Esophagus (tissue), 2 donors: Measurements from ENCODE around the gene IL22. TPM values are rescaled to one million over a fixed set of nuclear protein-coding genes. Genes with fewer than 3 reads are reported as not detected.

Experiments
- H3K27ac ChIP-seq, 2 donors: one replicate each; pipeline ENCODE4 v1.5.1; 2013; ENCODE audit warnings: low read depth in 2 of 2, mild to moderate bottlenecking in 2 of 2, inconsistent platforms in 1 of 2, low read length in 1 of 2, moderate library complexity in 1 of 2
- H3K27me3 ChIP-seq, 2 donors: one replicate each; pipeline ENCODE4 v1.6.1; 2013; ENCODE audit warnings: low read length in 2 of 2, control low read depth in 1 of 2, mild to moderate bottlenecking in 1 of 2; ENCODE audit not compliant: insufficient read depth in 2 of 2, control insufficient read depth in 1 of 2
- H3K36me3 ChIP-seq, 2 donors: one replicate each; pipeline ENCODE4 v1.6.1; 2013; ENCODE audit warnings: low read length in 1 of 2; ENCODE audit not compliant: control insufficient read depth in 2 of 2, insufficient read depth in 2 of 2
- H3K4me1 ChIP-seq, 2 donors: one replicate each; pipeline ENCODE4 v1.6.1; 2013; ENCODE audit warnings: low read length in 1 of 2; ENCODE audit not compliant: control insufficient read depth in 2 of 2, insufficient read depth in 2 of 2
- H3K4me3 ChIP-seq, 2 donors: one replicate each; pipeline ENCODE4 v1.5.1; 2013; ENCODE audit warnings: low read length in 2 of 2, mild to moderate bottlenecking in 2 of 2, low read depth in 1 of 2, moderate library complexity in 1 of 2
- H3K9me3 ChIP-seq, 2 donors: one replicate each; pipeline ENCODE4 v1.6.1; 2013; ENCODE audit warnings: mild to moderate bottlenecking in 2 of 2, low read depth in 1 of 2, low read length in 1 of 2, moderate library complexity in 1 of 2; ENCODE audit not compliant: control insufficient read depth in 2 of 2, insufficient read depth in 1 of 2
- WGBS, 2 donors: extraction: QIAGEN DNeasy Blood & Tissue Kit; methylation state at CpG; one replicate each; pipeline ENCODE4 v1.1.7; 2013; 5-methylcytosine and 5-hydroxymethylcytosine counted together
- polyA plus RNA-seq, 2 donors: library from polyadenylated mRNA; stranded (reverse); fragments of 200-250 nt; gene quantifications; one replicate each; pipeline ENCODE4 v1.2.3, GENCODE V29; 2013
- donor health status: healthy with polysubstance abuse.
- donor health status: Bipolar disorder and iron deficiency.

The IL22 gene
- polyA plus RNA-seq, 2 donors = 0.36 TPM; not detected in 1

DNA sequence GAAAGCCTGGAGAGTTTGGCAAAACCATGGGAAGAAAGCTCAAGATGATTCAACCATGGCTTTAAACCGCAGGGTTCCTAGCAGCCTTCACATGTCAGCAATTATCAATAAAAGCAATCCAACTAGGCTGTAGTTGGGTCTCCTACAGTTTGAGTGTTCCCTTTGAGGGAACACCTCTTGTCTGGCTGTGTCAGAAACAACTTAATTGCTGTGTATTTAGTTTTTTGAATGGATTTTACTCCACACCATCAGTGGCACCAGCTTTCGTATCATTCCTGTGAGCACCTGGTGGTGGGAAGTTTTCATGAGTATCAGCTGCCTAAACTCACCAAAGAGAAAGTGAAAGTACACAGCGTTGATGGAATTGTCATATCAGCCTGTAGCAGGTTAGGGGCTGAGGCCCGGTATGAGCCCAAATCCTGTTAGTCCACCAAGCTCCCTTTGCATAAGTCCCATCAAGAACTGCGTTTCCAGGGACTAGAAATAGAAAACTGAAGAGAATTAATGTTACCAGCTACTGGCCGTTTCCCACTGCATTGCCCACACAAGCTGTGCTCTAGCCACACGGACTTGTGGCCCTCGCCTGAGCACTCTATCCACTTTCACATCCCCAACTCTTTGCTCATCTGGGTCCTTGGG is 16.9 kb downstream of the IL22 start:
- Histone ChIP-seq H3K4me3 (peak overlapping the region in 1 of 2 donors; percentile 23), H3K27ac (no peak overlapping the region), H3K36me3 (no peaks in the 10 kb centered on the region), H3K4me1 (peaks cover 0 to 2% of the 10 kb centered on the region in 2 donors), H3K9me3 (no peaks in the 10 kb centered on the region), H3K27me3 (no peaks in the 10 kb centered on the region)
- WGBS, 2 donors = 43 to 61% methylated on average over 8 of the region's 8 CpGs

DNA sequence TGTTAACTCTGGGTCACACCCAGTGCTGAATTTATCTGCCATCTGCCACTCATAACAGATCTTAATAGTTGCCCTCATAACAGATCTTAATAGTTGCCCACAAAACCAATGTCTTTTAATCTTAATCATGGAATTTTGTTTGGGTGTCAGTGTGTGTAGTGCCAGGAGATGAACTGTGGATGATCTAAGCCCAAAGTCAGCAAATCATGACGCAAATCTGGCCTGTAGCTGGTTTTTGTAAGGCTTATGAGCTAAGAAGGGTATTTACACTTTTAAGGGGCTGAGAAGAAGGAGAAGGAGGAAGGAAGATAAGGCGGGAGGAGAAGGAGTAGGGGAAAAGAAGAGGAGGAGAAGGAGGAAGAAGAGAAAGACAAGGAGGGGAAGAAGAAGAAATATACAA is 17.8 kb downstream of the IL22 start:
- no peaks in the 10 kb centered on the region for H3K36me3 ChIP-seq
- 85 to 86% methylated on average over 2 of the region's 2 CpGs for WGBS, 2 donors
- peaks cover 0 to 2% of the 10 kb centered on the region in 2 donors for H3K4me1 ChIP-seq
- H3K27ac ChIP-seq = no peak overlapping the region
- no peaks in the 10 kb centered on the region for H3K27me3 ChIP-seq
- no peaks in the 10 kb centered on the region for H3K9me3 ChIP-seq
- H3K4me3 ChIP-seq = no peak overlapping the region

DNA sequence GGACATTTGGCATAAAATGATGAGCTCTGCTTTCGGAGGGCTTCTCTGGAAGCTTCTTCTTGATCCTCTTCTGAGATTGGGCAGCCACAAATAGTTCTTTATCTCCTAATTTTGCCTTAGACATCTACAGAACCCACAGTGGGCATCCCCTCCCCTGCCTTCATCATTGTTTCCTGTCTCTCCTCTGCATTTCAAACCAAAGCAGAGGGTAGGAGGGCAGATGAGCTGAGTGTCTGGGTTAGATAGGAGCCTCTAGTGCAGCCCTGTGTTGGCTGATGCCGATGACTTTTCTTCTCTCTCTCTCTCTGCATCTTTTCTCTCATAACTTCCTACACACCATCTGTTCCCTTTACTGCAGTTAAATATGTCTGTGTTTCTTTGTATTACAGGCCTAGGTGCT is 19.3 kb downstream of the IL22 start:
- H3K36me3 ChIP-seq = no peaks in the 10 kb centered on the region
- WGBS, 2 donors = 81 to 98% methylated on average over 2 of the region's 2 CpGs
- H3K27ac ChIP-seq = no peak overlapping the region
- H3K27me3 ChIP-seq = no peaks in the 10 kb centered on the region
- H3K4me1 ChIP-seq = no peaks in the 10 kb centered on the region
- H3K4me3 ChIP-seq = no peak overlapping the region
- no peaks in the 10 kb centered on the region for H3K9me3 ChIP-seq

DNA sequence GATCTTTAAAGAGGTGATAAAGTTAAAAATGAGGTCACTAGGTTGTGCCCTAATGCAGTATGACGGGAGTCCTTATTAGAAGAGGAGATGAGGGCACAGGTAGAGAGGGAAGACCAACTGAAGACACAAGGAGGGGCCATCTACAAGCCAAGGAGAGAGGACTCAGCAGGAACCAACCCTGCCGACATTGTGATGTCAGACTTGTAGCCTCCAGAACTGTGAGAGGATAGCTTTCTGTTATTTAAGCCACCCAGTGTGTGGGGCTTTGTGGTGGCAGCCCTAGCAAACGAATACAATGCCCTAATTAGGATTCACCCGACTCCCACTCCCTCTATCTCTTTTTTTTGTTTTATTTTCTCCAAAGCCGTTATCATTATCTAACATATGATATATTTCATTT is 19.9 kb downstream of the IL22 start:
- Histone ChIP-seq H3K9me3 (no peaks in the 10 kb centered on the region), H3K4me3 (no peak overlapping the region), H3K27me3 (no peaks in the 10 kb centered on the region), H3K4me1 (no peaks in the 10 kb centered on the region), H3K36me3 (no peaks in the 10 kb centered on the region), H3K27ac (no peak overlapping the region)
- 83% methylated on average over 5 of the region's 5 CpGs for WGBS, 2 donors

- Histone ChIP-seq H3K4me3 (no peak overlapping the region), H3K27ac (no peak overlapping the region), H3K4me1 (no peaks in the 10 kb centered on the region), H3K36me3 (no peaks in the 10 kb centered on the region), H3K9me3 (no peaks in the 10 kb centered on the region), H3K27me3 (no peaks in the 10 kb centered on the region)
- 37 to 48% methylated on average over 3 of the region's 3 CpGs for WGBS, 2 donors
These were observed 21.7 kb downstream of the IL22 start for GRCh38 chr12:68231691-68232090.

DNA sequence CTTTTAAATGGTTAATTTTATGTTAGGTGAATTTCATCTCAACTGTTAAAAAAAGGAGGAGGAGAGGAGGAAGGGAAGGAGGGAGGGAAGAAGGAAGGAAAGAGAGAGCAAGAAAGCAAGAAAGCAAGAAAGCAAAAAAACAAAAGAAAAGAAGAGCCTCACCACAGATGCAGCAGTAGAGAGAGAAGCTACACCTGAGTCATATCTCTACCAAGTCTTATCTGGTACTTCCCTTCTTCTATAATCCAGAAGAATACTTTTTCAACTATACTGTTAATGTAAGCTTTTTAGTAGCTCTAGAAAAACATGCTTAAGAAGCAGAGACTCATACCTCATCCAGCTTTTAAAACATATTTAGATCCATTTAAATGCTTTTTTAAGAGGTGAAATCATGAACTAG is 22.2 kb downstream of the IL22 start:
- Histone ChIP-seq H3K4me3 (no peak overlapping the region), H3K36me3 (no peaks in the 10 kb centered on the region), H3K27ac (no peak overlapping the region), H3K4me1 (no peaks in the 10 kb centered on the region), H3K9me3 (no peaks in the 10 kb centered on the region), H3K27me3 (no peaks in the 10 kb centered on the region)

DNA sequence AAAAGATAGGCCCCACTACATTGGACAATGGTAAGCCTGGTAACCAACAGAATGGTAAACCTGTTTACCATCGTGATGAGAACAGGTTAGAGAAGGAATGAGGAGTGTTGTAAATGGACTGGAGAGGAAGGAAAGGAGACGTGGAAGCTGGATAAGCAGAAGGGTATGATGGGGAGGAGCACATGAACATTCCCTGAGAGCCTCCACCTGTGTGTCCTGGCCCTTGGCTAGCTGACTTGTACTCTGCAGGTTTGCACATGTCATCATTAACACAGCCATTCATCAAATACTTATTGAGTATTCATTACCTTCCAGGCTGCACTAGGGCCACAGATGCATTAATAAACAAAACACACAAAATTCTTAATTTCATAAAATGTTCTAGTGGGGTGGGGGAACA is 23.4 kb downstream of the IL22 start:
- Histone ChIP-seq H3K9me3 (no peaks in the 10 kb centered on the region), H3K4me3 (no peak overlapping the region), H3K27ac (no peak overlapping the region), H3K4me1 (no peaks in the 10 kb centered on the region), H3K36me3 (no peaks in the 10 kb centered on the region), H3K27me3 (no peaks in the 10 kb centered on the region)
- 61 to 80% methylated on average over 2 of the region's 2 CpGs for WGBS, 2 donors

DNA sequence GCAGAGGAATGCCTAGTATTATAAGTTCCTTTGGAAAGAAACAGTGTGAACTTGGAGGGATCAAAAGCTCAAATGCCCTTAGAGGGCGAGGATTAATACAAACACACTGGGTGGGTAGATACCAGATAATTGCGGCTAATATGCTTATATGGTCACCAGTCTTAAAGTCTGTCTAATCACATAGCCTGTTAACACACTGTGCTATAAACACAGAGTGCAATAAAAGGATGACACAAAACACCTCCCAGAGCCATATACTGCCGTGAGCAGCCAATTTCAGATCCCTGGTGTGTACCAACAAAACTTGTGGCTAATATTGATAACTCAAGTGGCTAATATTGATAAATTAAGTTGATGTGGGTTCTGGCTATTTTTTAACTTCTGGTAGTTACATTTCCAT is 26.0 kb downstream of the IL22 start:
- Histone ChIP-seq H3K4me1 (no peaks in the 10 kb centered on the region), H3K27me3 (no peaks in the 10 kb centered on the region), H3K4me3 (no peak overlapping the region), H3K9me3 (no peaks in the 10 kb centered on the region), H3K27ac (no peak overlapping the region), H3K36me3 (no peaks in the 10 kb centered on the region)
- WGBS, 2 donors = 65 to 75% methylated on average over 3 of the region's 3 CpGs

GRCh38 chr12:68225576-68226476 is 27.6 kb downstream of the IL22 start, which contains the start of gene IL26:
Gene IL26 (minus strand): TSS chr12:68225810. CDS start chr12:68225756, 54 bp downstream.
- whole genome bisulfite sequencing, 2 donors = 72 to 80% methylated on average over 8 of the region's 8 CpGs
- H3K9me3 ChIP-seq = no peaks in the 10 kb centered on the region
- H3K36me3 ChIP-seq = no peaks in the 10 kb centered on the region
- no peak within 1 kb of the TSS for H3K27ac ChIP-seq
- no peak within 1 kb of the TSS for H3K4me3 ChIP-seq
- H3K27me3 ChIP-seq = no peaks in the 10 kb centered on the region
- no peaks in the 10 kb centered on the region for H3K4me1 ChIP-seq
